SK-MEL-5 (cell line): ENCODE measurements around the gene FAM3D. TPM values are rescaled to one million over a fixed set of nuclear protein-coding genes. Genes with fewer than 3 reads are reported as not detected.
"Not testable (repeated sequence)": the region's sequence is repeated elsewhere in the genome, so short reads cannot be mapped to it uniquely, and the experiment has no call there.

Experiments used
- DNase-seq: peaks from one replicate; pipeline ENCODE4 v3.0.0-alpha.2; 2016; ENCODE audit warnings: low read depth, low spot score
- in situ Hi-C: cut with HindIII; loops from 2 replicates; pipeline ENCODE4 v1.10.0; 2016; ENCODE audit warnings: low sequenced_read_pairs, high pct_unique_total_duplicates, low pct_unique_long_range_greater_than_20kb
- total RNA-seq: library from RNA; depleted of rRNA; stranded (reverse); fragments of >200 nt; shearing (Covaris generic); gene quantifications from 2 replicates; pipeline ENCODE4 v1.2.3, GENCODE V29; 2014

The FAM3D gene
- total RNA-seq, 1 experiment from 2014 or later = not detected

- in situ Hi-C loops = no loop called here
- DNase-seq = no peak
Measured at GRCh38 chr3:58690490-58690889, 23.9 kb upstream of the FAM3D start.

DNA sequence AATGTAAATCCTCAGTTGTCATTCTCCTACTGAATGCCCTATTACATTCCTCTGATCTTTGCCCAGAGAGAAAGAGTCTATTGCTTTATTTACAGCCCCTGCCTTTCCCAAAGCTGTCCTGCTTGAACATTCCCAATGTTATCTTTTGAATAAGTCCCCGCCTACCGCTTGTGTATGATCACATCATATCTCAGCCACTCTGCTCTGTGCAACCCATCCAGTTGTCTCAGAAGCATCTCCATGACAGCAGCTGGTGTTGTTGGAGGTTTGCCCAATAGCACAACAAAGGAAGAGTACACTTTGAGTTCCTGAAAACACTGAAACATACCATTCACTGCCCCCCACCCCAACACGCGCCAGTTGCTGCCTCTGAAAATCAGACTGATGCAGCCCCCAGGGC is 22.0 kb upstream of the FAM3D start:
- in situ Hi-C loops = no loop called here
- DNase-seq = no peak

DNA sequence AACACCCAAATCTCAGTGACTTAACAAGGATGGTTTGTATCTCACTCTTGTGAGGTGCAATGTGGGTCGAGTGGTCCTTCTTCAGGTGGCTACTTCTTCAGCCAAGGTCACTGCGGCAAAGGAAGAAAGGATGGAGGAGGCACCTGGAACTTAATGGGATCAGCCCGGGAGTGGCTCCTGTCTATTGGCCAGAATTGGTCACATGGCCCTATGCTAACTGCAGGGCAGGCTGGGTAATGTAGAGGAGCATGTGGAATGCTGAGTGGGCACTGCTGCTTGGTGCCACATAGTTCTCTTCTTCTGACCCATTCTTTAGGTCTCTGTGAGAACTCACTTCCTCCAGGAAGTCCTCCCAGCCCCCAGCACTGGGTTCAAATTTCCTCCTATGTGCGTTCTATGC is 20.3 kb upstream of the FAM3D start:
- in situ Hi-C loops = no loop called here
- no peak for DNase-seq

DNA sequence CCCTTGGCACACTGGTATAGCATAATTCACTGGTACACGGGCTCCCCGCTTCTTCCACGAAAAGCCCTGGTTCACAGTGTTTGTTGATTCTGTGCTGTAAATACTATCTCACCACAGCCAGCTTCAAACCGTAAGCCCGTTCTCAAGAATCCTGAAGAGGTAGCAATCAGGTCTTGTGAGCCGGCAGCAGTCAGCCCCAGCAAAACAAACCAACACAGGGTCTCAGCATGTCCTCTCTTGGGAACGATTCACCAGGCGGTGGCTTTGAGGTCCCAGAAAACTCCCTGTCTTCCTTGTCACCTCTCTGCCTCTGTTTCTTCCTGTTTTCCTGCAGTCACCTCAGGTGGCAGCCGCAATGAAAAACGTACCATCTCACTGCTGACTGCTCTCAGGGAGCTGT is 19.1 kb upstream of the FAM3D start:
- in situ Hi-C loops = no loop called here
- DNase-seq = no peak

DNA sequence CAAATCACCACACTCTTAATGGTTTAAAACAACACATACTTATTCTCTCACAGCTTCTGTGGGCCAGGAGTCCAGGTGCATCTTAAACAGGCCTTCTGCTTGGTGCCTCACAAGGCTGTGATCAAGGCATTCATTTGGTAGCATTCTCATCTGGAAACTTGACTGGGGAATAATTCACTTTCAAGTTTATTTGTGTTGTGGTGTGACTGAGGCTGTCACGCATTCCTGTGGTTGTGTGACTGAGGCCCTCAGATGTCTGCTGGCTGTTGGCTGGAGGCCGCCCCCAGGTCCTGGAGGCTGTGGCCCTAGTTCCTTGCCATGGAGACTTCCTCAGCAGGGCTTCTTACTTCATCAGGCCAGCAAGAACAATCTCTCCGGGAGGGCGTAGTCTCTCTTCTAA is 16.9 kb upstream of the FAM3D start:
- DNase-seq = no peak
- in situ Hi-C loops = no loop called here

- peak; percentile 20 for DNase-seq
Measured at GRCh38 chr3:58683001-58683458, 16.5 kb upstream of the FAM3D start.

DNA sequence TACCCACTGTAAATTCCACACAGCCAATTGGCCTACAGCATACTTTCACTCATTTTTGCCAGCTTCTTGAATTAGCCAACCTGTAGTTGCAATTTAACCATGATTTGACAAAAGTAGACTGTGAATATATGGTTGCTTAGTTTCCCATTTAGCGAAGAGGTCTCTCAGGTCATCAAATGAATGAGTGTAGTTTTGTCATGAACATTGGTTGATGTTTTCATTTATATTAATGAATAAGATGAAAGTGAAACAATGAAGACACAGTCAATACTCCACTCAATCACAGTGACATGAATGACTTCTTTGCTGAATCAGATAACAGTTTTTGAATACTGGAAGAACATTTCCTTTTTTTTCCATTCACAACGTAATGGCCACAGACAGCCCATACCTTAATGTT is 15.3 kb upstream of the FAM3D start:
- no peak for DNase-seq
- in situ Hi-C loops = no loop called here

More at GRCh38 chr3:58683001-58683458, 16.5 kb upstream of the FAM3D start:
- in situ Hi-C loops = no loop called here

DNA sequence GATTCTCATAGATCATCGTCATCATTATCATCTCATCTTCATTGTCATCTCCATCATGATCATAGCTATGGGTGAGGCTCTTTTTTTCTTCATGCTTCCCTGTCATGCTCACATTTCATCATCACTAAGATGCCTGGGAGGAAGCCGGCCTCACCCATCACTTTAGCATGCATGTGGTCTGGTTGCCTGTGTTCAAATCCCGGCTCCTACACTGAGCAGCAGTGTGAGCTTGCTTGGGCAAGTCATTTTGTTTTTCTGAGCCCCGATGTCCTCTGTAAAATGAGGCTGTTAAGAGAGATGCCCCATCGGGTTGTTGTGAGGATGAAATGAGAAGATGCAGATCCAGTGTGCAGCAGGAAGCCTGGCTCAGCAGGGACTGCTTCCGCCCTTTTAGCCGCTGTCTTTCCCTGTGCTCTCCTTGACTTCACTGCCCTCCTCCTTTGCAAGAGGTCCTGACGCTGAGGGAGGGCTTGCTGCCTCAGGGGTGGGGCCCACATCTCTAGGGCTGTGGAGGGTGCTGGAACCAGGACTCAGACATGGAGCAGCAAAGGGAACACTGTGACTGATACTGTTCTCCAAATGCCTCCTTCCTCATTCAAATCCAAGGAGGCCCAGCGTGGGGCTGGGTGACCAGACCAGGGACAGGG is 14.4 kb upstream of the FAM3D start:
- in situ Hi-C loops = no loop called here
- no peak for DNase-seq

DNA sequence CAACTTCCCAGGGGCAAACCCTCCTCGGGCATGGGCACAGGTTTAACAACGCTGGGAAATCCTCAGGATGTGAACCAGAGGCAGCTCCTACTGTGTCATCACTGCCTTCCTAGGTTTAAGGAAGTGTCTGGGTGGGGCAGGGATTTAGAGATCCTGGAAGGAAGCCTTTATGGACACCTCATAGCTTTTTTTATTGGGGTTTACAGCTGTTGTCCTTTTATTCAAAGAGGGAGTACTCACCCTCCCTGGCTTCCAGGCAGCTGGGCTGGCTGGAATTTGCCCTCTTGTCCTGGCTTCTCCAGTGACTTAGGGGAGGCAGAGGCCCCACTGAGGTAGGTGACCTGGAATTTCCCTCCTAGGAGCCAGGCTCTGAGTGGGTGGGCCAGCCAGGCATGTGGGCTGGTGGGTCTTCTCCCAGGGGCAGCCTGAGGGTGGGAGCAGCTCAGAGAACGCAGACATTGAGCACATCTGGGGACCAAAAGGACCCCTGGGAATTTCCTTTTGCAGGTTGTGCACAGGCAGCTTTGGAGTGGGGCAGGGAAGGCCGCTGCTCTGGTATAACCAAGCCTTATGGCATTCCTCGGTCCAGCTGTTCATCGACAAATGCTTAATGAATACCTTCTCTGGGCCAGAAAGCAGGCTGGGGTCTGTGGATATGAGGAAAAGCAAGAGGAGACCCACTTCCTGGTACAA is 13.5 kb upstream of the FAM3D start:
- DNase-seq = no peak
- in situ Hi-C loops = no loop called here

GRCh38 chr3:58679446-58679845 is 12.9 kb upstream of the FAM3D start:
- no peak for DNase-seq
- in situ Hi-C loops = no loop called here

- DNase-seq, in situ Hi-C loops: not testable (repeated sequence)
Measured at GRCh38 chr3:58678177-58678970, 11.8 kb upstream of the FAM3D start.

DNA sequence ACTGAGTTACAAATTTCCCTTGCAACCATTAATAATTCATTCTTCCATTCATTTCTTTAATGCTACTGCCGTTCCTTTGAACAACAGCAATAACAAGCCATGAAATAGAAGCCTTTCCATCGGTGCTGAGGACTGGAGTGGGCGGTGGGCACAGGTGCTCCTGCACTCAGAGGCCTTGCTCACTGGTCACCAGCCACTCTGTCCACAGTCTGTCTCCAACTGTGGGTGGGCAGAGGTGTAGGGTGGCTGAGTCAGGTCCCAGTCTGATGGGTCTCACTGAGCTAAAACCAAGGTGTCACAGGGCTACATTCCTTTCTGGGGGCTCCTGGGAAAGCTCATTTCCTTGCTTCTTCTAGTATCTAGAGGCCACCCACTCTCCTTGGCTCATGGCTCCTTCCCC is 6.3 kb upstream of the FAM3D start:
- in situ Hi-C loops = no loop called here
- no peak for DNase-seq

- in situ Hi-C loops = no loop called here
- DNase-seq = no peak
Measured at GRCh38 chr3:58672451-58672850, 5.9 kb upstream of the FAM3D start.

- DNase-seq = no peak
- in situ Hi-C loops = no loop called here
Measured at GRCh38 chr3:58670506-58671135, 4.0 kb upstream of the FAM3D start.

GRCh38 chr3:58668247-58668646 is 1.7 kb upstream of the FAM3D start:
- DNase-seq = no peak
- in situ Hi-C loops = no loop called here

GRCh38 chr3:58667704-58668103 is 1.1 kb upstream of the FAM3D start:
- no peak for DNase-seq

DNA sequence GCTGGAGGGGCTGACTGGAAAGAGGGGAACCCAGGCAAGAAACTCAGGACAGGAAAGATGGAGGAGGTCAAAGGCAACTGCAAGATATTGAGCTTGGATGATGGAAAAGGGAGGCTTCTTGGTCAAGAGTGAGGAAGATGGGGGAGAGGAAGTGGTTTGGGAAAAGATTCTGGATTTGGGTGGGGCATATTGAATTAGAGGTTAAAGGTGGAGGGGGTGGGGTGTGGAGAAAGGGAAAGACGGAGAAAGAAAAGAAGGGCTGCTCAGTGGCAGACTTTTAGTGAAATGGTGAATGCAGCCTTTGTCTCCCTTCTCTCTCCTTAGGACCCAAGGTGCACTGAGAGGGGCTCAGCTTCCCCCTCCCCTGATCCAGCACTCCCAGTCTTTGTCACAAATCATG is 655 bp upstream of the FAM3D start:
- in situ Hi-C loops = no loop called here
- no peak for DNase-seq

More at GRCh38 chr3:58667704-58668103, 1.1 kb upstream of the FAM3D start:
- in situ Hi-C loops = no loop called here

- no peak for DNase-seq
- in situ Hi-C loops = no loop called here
Measured at GRCh38 chr3:58665405-58665804, 1.2 kb downstream of the FAM3D start.
